T-helper 2 cell treated with Interferon-gamma antibody and Interleukin-4, amounts not matched to agents 100 ng/mL and 5 ng/mL, for 36 hours (primary cell): ENCODE data around the gene SNX20. TPM values are rescaled to one million over a fixed set of nuclear protein-coding genes. Genes with fewer than 3 reads are reported as not detected.

Experiments
- intact Hi-C: fragments of 100-400 bp; cut with micrococcal nuclease; formaldehyde crosslinking; loops from one replicate; pipeline ENCODE4 v1.15.1; 2023
- total RNA-seq: library from RNA; stranded (reverse); gene quantifications from 2 replicates; pipeline ENCODE4 v1.2.3, GENCODE V29; 2022

SNX20 gene
- total RNA-seq, 1 donor from 2014 or later: 69.7 TPM

DNA sequence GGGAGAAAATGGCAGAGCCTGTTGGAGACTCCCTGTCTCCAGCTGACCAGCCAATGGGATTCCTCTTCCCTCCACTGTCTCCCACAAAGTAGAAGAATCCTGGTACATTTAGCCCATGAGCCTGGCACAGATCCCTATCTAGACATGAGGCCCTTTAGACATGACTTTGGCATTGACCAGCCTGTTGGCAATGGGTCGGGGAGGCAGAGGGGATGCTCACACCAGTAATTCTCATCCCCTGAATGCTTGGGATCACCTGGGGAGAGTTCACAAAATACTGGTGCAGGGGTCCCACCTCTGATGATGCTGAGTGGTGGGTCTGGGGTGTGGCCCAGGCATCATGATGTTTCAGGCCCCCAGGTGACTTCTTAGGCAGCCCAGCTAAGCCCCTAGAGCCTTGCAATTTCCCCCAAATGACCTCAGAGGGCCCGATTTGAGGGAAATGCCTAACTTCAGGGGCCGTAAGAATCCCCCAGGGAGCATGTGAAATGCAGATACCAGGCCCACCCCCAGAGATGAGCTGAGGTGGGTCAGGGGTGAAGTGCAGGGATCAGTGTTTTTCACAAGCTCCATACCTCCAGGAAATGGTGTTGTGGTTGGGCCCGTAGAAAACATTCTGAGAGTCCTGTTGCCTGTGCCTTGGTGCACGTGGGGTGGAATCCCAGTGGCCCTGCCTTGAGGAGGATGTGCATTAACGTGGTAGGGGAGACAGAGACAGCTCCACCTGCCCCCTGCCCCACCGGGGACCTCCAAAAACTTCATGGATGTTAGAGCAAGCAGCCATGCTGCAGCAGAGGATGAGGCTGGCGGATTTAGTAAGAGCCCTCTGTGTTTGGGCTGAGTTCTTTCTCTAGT is 42.1 kb downstream of the SNX20 start:
- intact Hi-C loops: no loop called here

DNA sequence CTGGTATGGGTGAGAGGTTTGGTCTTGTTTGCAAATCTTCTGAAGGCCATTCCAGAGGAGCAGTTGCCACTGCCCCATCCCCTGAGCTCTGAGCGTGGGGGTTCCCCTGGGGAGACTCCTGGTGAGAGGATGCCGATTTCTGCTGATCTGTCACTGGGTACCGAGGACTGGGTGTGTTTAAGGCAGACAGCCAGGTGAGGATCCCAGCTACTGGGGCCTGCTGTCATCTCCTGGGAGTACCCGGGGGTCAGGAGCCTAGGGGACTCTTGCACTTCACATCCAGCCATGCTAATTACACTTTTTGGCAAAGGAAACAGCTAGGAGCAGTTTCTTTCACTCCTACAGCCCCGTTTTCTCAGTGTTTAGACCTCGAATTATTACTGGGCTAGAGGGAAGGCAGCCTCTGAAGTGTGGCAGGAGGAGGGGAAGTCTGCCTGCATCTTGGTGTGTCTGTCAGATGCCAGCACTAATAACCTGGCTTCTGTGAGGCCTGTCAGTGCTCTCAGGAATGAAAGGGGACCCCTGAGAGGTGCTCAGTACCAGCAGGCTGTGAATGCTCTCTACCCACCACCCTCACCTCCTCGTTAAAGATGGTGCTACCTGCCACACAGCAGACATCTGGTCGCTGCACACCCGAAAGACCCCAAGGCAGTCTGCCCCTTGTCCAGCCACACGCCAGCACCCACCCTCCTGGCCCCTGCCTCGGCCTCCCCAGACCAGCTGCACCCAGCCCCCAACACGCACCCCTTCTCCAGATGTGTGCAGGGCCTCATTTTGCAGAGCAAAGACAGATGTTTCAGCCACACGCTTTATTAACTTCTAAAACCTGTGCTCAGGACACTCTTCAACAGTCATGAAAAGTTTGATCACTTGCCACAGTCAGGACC is 43.2 kb downstream of the SNX20 start:
- intact Hi-C loops: no loop called here

DNA sequence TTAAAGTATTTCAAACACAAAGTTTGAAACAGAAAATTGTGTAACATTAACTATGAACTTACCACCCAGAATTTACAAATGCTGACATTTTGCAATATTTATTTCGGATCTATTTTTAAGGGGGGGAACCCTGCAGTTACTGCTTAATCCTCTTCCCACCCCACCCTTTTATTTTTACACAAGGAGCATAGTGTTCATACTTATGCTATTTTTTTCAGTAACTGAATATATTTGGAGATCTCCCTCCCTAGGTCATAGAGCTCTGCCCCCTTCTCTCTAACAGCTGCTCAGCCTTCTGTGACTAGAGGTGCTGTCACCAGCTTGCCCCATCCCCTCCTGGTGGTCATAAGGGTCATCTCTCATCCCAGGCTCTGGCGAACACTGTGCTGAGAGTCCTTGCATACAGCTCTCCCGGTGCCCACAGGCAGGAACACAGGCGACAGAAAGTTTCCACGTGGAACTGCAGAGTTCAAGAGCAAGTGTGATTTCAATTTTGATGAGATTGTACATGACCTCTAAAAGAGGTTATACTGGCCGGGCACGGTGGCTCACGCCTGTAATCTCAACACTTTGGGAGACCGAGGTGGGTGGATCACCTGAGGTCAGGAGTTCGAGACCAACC is 44.2 kb downstream of the SNX20 start:
- intact Hi-C loops: no loop called here

DNA sequence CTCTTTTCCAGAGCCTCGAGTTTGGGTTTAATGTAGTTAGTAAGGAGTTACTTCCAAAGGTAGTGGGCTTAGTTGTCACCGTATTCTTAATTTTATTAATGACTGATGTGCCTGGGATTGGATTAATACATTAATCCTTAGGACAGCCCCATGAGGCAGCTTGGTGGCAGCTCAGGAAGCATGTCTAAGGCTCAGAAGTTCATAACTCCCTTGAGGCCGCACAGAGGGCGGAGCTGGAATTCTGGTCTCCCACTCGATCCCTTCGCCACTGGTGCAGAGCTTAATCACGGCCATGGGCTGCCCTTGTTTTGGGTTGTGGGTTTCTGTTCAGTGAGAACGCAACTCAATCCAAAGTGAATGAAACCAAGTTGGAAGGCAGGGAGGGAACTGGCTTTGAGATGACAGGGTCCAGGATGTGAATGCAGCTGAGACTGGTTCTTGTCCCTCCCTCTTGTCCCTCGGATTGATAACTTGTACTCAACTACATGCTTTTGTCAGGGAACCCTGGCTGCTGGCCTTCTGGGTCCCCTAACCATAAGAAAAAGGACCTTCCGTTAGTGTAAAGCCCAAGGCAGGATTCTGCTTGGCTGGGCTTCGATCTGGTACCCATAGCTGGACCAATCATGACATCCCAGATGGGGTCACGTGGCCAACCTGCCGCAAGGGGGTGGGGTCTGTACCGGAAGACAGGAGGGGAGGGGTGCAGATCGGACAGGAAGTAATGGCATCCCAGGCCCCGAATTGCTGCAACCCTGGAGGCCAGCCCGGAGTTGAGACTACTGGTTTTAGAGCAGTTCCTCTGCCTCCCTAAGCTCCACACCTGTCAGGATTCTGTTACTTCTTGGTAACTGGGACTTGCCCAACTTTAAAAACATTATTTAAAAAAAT is 45.4 kb downstream of the SNX20 start:
- intact Hi-C loops: no loop called here

DNA sequence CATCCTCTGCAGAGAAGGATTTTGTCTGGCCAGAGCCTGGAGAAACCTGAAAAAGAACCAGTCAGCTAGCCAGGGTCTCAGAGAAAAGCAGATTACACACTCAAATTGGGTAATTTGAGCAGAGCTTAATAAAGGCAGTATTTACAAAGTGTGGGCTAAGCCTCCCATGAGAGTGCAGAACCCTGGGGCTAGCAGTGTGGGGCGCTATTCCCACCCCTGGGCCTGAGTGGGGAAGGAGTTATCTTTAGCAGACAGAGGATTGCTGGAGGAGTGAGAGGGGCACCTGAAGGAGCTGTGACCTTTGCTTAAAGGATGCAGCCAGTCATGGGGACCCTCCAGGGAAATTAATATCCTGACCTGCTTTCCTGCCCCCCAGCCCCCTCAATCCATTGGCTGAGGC is 46.2 kb downstream of the SNX20 start:
- intact Hi-C loops: no loop called here

DNA sequence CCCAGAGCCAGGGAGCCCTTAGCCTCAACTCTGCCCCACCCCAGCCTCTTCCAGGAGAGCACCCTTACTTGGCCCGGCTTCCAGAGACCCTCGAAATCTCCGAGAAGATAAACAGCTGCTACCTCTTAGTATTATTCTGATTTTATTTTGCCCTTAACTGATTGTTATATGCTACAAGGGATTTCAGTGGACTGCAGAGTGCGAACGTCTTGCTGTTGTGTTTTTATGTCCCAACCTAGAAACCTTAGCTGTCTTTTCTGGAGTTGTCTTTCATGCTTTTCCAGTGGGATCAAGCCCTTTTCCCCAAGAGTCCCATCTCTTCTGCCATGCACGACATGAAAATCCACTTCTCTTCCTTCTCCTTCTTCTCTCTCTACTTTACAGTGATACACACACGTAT is 47.0 kb downstream of the SNX20 start:
- intact Hi-C loops: no loop called here

DNA sequence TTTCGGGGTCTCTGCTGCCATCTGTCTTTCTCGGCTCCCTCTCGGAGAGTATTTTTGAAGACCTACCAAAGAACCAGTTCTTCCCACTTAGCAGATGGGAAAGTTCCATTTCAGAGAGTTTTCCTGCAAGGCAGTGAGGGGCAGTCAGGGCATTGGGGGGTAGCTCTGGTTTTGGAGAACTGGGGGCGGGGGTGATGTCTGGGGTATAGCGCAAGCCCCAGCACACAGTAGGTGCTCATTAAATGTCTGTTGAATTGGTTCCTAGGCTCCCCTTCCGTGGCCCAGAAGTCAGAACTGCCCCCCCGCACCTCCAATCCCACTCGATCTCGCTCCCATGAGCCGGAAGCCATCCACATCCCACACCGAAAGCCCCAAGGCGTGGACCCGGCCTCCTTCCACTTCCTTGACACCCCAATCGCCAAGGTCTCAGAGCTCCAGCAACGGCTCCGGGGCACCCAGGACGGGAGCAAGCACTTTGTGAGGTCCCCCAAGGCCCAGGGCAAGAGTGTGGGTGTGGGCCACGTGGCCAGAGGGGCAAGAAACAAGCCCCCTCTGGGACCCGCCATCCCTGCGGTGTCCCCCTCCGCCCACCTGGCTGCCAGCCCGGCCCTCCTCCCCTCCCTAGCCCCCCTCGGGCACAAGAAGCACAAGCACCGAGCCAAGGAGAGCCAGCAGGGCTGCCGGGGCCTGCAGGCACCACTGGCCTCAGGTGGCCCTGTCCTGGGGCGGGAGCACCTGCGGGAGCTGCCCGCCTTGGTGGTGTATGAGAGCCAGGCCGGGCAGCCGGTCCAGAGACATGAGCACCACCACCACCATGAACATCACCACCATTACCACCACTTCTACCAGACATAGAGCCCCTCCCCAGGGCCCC is 47.9 kb downstream of the SNX20 start:
- intact Hi-C loops: no loop called here

DNA sequence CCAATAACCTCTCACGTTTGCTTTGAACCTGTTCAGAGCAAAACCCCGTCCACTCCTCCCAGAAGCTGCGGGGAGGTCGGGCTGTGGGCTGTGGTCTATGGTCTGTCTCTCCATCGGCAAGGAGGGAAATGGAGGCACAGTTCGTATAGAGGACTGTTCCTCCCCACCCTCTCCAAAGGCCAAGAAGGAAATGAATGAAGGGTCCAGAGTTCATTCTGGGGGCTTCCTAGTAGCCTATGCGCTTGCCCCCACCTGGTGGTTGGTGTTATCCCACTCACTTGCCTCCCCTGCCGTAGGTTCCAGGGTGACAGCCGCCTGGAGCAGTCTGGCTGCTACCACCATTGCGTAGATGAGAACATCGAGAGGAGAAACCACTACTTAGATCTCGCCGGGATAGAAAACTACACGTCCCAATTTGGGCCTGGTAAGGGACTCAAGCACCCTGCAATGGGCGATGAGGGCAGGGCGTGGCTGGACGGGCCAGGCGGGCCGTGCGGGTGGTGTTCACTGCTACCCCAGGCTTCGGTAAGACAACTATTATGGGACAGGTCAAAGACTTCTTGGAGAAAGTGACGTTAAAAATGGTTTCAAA is 49.0 kb downstream of the SNX20 start:
- intact Hi-C loops: no loop called here

DNA sequence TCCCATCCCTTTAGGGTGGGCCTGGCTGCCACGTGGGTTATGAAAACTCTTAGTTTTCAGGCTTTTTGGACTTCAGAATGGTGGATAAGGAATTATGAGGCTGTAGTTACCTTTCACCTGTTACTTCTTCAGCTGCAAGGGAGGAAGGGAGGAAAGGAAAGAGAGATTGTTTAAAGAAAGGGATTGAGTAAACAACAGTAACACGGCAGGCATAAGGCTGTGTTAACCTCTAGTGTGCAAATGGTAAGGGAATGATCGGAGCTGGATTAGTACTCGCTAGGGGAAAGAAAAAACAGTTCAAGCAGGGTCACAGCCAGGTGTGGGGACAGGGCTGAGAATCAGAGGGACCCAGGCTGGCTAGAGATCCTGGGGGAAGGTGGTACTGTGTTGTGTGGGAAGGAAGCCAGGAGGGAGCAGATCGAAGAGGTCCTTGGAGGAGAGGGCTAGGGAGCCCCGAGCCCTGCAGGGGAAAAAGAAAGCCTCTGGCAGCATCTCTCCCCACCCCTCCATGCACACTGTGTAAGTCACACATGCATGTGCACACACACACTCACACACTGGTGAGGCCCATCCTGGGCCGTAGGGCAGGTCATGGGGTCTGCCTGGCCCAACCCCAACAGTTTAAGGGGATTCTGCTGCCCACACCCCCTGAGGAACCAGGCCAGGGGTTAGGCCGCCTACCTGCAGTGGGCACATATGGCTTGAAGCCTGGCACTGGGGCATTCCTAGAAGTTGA is 49.7 kb downstream of the SNX20 start:
- intact Hi-C loops: no loop called here

DNA sequence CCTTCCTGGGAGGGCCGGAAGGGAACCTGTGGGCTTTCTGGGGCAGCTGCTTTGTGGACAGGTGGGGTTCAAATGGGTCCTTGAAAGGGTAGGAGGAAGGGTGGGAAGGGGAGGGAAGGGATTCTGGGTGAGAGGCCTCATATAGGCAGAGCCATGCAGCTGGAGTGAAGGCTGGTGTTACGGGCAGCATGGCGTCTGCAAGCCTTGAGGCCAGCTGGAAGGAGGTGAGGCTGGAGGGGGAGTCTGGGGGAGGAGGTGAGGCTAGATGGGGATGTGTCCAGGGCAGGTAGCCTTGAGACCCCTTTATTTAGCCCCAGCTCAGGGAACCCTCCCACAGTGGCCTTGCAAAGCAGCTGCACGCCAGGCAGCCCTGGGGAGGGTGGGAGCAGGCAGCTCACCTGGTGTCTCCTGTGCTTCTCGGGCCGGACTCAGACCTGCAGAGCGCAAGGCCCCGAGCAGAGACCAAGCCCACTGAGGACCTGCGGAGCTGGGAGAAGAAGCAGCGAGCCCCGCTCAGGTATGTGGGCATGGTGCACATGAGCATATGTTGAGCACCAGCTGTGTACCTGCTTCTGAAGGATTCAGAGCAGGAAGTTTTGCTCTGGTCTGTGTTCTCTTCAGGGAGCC is 50.6 kb downstream of the SNX20 start:
- intact Hi-C loops: no loop called here

DNA sequence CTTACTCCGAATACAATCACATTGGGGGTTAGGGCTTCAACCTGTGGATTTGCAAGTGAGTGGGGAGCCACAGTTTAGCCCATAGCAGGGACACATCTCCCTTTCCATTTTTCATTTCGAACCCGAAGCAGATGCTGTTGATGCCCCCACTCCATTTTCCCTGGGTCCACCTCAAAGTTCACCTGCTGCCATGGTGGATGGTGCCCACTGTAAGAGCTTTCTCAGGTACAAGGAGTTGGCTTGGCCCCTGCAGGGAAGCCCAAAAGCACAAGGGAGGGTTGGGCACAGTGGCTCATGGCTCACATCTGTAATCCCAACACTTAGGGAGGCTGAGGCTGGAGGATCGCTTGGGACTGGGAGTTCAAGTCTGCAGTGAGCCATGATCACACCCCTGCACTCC is 51.8 kb downstream of the SNX20 start:
- intact Hi-C loops: no loop called here

DNA sequence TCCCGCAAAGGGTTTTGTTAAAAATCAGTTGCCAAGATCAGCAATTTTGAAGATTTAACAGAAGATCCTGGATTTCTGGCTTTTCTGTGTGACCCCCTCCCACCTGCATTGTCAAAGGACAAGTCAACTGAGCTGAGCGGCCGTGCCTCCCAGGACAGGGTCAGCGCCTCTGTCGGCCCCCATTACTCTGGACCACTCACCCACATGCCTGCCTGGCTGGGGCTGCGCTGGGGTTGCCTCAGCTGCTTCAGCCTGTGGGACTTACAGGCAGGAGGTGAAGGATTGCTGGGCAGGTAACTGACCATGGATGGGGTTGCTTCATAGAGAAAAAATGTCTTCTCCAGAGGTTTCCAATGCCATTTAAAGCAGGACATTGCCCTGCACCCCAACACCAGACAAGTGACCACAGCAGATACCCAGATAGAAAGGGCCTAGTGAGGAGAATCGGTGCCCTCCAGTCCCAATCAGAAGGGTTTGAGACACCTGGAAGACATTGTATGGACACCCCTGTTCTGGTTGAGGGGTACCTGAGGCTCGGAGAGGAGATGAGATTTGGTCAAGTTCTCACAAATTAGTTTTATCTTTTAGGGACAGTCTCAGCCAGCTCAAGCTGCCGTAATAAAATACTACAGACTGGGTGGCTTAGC is 52.8 kb downstream of the SNX20 start:
- intact Hi-C loops: no loop called here

DNA sequence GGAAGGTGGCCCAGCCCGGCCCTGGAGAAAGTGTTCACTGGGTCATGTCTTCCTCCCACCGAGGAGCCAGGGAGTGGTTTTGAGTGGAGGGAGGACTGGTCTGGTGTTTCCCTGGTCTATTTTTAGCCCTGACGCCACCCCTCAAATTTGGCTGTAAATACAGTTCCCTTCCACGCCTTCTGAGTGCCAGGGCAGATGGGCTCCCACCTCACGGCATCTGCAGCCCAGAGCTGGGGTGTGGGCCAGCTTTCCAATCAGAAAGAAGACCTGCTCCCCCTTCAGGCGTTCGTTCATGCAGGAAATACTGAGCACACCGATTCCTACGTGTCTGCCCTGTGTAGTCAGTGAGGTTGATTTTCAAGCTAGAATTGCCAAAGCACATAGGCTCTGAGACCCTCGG is 53.7 kb downstream of the SNX20 start:
- intact Hi-C loops: no loop called here

DNA sequence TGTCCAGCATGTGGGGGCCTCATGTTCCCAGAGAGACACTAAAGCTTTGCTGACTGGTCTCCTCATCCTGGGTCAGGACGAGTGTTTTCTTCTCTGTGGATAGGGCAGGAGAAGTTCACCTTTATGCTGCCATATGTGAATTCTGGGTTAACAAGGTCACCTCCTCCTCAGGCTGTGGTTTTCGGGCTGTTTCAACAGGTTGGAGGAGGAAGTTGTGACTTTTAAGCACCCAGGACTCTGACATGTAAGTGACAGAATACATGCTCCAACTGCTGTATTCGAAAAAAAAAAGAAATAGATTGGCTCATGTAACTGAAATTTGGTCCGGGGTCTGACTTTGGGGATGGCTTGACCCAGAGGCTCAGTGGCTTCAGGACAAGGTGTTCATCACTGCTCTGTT is 54.2 kb downstream of the SNX20 start:
- intact Hi-C loops: no loop called here

DNA sequence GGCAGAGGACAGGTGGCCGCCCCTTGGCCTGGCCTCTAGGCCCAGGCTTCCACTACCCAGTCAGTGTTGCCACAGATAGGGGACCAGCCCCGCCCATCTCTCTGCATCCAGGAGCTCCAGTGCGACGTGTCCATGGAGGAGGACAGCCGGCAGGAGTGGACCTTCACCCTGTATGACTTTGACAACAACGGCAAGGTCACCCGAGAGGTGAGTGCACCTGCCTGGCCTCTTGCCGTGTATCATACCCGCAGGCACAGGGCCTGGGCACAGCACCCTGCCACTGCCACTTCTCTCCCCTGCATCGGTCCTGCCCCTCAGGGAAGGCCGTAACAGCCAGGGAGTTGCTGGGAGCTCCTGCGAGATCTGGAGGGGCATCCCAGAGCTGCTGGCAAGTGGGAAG is 55.7 kb downstream of the SNX20 start:
- intact Hi-C loops: no loop called here

DNA sequence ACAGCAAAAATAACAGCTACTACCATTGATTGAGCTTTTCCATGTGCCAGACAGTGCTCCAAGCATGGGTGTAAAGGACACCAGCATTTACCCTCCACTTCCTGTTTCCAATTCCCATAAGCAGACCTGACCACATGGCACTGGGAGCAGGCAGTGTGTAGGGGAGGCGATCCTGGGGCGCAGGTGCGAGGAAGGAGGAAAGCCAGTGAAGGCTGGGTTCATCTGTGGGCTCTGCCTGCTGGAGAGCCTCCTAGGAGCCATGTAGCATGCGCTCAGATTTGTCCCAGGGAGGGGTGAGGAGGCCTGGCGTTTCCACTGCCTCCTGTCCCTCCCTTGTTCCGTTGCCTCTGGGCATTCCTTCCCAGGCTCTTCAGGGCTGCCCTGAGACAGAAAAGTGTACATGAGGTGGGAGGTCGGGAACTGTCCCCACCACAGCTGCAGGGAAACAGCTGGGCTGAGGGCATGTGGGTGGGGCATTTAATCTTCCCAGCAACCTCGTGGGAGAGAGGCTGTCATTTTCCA is 56.6 kb downstream of the SNX20 start:
- intact Hi-C loops: no loop called here

DNA sequence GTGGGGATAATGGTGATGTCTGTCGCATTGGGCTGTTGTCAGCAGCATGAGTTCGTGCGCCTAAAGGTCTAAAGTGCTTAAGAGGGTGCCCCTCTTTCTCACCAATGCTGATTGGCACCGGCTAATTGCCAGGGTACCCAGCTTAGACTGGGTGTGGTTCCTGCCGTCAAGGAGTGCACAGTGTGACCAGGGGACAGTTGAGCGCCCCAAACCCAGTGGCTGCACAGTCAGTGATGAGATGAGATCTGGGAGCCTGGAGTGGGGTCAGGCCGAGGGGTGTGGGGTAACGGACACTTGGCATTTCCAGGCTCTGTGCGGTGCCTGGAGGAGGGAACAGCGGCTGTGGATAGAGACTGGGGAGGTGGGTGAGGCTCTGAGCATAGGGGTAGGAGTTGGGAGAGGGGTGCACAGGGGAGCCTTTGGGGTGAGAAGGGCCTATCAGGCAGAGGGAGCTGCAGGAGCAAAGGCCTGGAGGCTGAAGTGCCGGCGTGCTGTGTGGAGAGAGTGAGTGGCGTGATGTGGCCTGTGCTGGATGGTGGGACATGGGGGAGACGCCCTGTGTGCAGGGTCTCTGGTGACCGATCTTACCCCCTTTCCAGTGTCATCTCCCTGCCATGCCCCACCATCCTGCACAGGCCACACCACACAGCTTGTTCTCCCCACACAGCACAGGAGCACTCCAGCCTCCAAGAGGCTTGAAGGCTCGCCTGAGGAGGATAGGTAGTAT is 58.3 kb downstream of the SNX20 start:
- intact Hi-C loops: no loop called here
